GM12892 (cell line): ENCODE data around the gene FARSA.

ENCODE experiments used
- DNase-seq: peaks from one replicate; pipeline ENCODE4 v3.0.0; 2011; ENCODE audit not compliant: insufficient read length
- FAIRE-seq: peaks from 2 replicates; lab custom pipeline; 2011; peaks lifted over from hg19 to GRCh38; lab: Jason Lieb, UNC
- POLR2A ChIP-seq: IDR thresholded peaks from 2 replicates; pipeline ENCODE4 v1.6.1; 2011; ENCODE audit warnings: low read depth, low read length, control low read depth
- POLR2AphosphoS5 ChIP-seq: IDR thresholded peaks from 2 replicates; pipeline ENCODE4 v1.6.1; 2011; ENCODE audit warnings: low read depth, low read length, control low read depth
- TAF1 ChIP-seq: IDR thresholded peaks from 2 replicates; pipeline ENCODE4 v1.6.1; 2011; ENCODE audit warnings: low read depth, mild to moderate bottlenecking, control low read depth, low read length, borderline replicate concordance

The FARSA gene

GRCh38 chr19:12882589-12882988 is 50.9 kb downstream of the FARSA start:
- no peak for TF ChIP-seq TAF1
- TF ChIP-seq POLR2A, result no peak
- TF ChIP-seq POLR2AphosphoS5, result no peak
- FAIRE-seq (no peak), DNase-seq (no peak)

DNA sequence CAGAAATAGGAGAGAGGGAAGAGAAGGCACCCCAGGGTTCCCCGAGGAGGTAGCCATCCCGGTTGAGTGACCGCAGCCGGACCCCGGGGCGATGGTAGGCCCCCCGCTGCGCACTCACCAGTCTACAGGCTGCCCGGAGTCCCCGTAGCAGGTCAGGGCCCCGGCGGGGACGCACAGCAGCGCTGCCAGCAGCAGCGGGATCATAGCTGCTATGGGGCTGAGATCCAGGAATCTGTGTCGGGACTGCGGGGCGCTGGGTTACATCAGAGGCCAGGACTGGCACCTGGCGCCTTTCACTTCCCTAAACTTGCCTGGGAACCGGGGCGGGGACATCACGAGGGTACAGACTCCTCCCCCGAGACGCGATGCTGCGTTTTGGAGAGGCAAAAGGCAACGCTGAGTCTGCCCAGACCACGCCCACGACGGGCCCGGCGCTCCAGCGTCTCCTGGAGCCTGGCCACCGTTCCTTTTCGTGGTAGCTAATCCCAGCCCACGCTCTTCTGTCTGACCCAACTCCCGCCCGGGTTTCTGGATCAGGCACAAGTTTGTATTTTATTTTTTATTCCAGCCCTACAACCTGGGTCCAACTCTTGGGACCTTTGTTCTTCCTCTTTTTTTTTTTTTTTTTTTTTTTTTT is 52.2 kb downstream of the FARSA start, which contains the start of gene DNASE2:
DNASE2 (minus strand) TSS at position 278 of the 637 bp plus-strand sequence; CDS start at position 204, 74 bp downstream.
- DNase-seq (peak; percentile 99), FAIRE-seq (peak; percentile 98)
- TF ChIP-seq POLR2AphosphoS5 (peak; percentile 58; the same call in 1 of the 2 replicates), POLR2A (peak; percentile 78), TAF1 (no peak)

GRCh38 chr19:12880551-12881171 is 52.9 kb downstream of the FARSA start:
- FAIRE-seq (no peak), DNase-seq (no peak)
- TF ChIP-seq POLR2A, result no peak
- TF ChIP-seq TAF1, result no peak
- TF ChIP-seq POLR2AphosphoS5, result no peak

GRCh38 chr19:12875086-12875485 is 58.4 kb downstream of the FARSA start:
- no peak for DNase-seq
- no peak for FAIRE-seq
- no peak for TF ChIP-seq POLR2A
- no peak for TF ChIP-seq TAF1
- no peak for TF ChIP-seq POLR2AphosphoS5

DNA sequence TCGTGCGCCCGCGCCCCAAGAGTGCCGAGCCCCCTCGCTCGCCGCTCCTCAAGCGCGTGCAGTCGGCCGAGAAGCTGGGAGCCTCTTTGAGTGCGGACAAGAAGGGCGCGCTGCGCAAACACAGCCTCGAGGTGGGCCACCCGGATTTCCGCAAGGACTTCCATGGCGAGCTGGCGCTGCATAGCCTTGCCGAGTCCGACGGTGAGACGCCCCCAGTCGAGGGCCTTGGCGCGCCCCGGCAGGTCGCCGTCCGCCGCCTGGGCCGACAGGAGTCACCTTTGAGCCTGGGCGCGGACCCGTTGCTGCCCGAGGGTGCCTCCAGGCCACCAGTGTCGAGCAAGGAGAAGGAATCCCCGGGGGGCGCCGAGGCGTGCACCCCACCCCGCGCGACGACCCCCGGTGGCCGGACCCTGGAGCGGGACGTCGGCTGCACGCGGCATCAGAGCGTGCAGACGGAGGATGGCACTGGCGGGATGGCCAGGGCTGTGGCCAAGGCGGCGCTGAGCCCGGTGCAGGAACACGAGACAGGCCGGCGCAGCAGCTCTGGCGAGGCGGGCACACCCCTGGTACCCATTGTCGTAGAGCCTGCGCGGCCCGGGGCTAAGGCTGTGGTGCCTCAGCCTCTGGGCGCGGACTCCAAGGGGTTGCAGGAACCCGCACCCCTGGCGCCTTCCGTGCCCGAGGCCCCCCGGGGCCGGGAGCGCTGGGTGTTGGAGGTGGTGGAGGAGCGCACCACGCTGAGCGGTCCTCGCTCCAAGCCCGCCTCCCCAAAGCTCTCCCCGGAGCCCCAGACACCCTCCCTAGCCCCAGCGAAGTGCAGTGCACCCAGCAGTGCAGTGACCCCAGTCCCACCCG is 59.4 kb downstream of the FARSA start:
- DNase-seq (no peak), FAIRE-seq (no peak)
- TF ChIP-seq POLR2A (no peak), TAF1 (no peak), POLR2AphosphoS5 (no peak)

GRCh38 chr19:12872941-12873890 is 60.3 kb downstream of the FARSA start:
- FAIRE-seq (no peak), DNase-seq (no peak)
- TF ChIP-seq POLR2A (no peak), POLR2AphosphoS5 (no peak), TAF1 (no peak)
